ENCODE data around the gene WDR53. TPM values are rescaled to one million over a fixed set of nuclear protein-coding genes. Genes with fewer than 3 reads are reported as not detected.

Gene WDR53
- polyA plus RNA-seq, 3 donors, result 4.1 to 6.7 (median 5.3) TPM

DNA sequence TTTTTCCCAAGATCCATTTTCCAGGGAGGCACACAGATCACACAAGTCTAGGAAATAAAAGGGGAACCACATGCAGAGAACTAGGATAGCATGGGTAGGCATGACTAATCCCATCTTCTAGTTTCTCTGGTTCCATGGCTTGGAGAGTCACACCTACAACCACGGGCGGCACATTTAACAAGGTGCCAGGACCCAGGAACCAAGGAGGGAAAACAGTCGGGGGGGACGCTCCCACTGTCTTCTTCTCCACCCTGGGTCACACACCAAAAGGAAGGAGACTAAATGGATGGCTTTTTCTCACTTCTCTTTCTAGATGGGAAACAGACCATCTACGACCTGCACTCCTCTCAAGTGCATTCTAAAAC, 48.7 kb downstream of the WDR53 start:
- Histone ChIP-seq H3K79me2 (ENCODE audit: insufficient read depth, low read length) (no peaks in the 10 kb centered on the region), H4K20me1 (ENCODE audit: insufficient read depth, low read length) (no peaks in the 10 kb centered on the region), H3K4me2 (replicated peaks; ENCODE audit: extremely low read depth, low read length, poor library complexity, severe bottlenecking) (no peak overlapping the region), H3K4me1 (ENCODE audit: control insufficient read depth in 1 of 2, insufficient read depth in 2 of 2, low read length in 2 of 2) (no peaks in the 10 kb centered on the region), H3K4me3 (replicated peaks in 1 of 3; ENCODE audit: low read depth in 2 of 3, low read length in 3 of 3) (peak overlapping the region in 1 of 3 experiments; percentile 25), H3K9me3 (replicated peaks in 1 of 2; ENCODE audit: control insufficient read depth in 1 of 2, insufficient read depth in 1 of 2, low read length in 2 of 2) (peaks cover 53 to 62% of the 10 kb centered on the region in 2 donors), H3K9ac (ENCODE audit: insufficient read depth, low read length, poor library complexity, severe bottlenecking) (no peak overlapping the region), H2AFZ (ENCODE audit: insufficient read depth, low read depth, low read length, poor library complexity, severe bottlenecking) (no peak overlapping the region), H3K27ac (ENCODE audit: low read depth in 1 of 2, low read length in 2 of 2) (no peak overlapping the region), H3K36me3 (replicated peaks in 1 of 2; ENCODE audit: control insufficient read depth in 1 of 2, insufficient read depth in 2 of 2, low read length in 2 of 2) (no peaks in the 10 kb centered on the region), H3K27me3 (ENCODE audit: control insufficient read depth in 2 of 2, insufficient read depth in 2 of 2, low read length in 2 of 2) (no peaks in the 10 kb centered on the region)
- no peaks in the 10 kb centered on the region for H3K36me3 Mint-ChIP-seq
- H3K27ac Mint-ChIP-seq, result no peak overlapping the region
- peaks cover 35 to 71% (median 66%) of the 10 kb centered on the region in 7 donors for H3K9me3 Mint-ChIP-seq
- intact Hi-C loops (cut with micrococcal nuclease), result loop anchor here in 1 of 2 donors (5.0 kb wide), 1 partner anchor 267 kb away; no protein-coding TSS in a partner anchor
- no peak for DNase-seq
- H3K4me3 Mint-ChIP-seq, result no peak overlapping the region
- TF ChIP-seq, protein P1, sequence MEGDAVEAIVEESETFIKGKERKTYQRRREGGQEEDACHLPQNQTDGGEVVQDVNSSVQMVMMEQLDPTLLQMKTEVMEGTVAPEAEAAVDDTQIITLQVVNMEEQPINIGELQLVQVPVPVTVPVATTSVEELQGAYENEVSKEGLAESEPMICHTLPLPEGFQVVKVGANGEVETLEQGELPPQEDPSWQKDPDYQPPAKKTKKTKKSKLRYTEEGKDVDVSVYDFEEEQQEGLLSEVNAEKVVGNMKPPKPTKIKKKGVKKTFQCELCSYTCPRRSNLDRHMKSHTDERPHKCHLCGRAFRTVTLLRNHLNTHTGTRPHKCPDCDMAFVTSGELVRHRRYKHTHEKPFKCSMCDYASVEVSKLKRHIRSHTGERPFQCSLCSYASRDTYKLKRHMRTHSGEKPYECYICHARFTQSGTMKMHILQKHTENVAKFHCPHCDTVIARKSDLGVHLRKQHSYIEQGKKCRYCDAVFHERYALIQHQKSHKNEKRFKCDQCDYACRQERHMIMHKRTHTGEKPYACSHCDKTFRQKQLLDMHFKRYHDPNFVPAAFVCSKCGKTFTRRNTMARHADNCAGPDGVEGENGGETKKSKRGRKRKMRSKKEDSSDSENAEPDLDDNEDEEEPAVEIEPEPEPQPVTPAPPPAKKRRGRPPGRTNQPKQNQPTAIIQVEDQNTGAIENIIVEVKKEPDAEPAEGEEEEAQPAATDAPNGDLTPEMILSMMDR (IDR thresholded peaks at IDR 0.05), result no peak
- no CpG with 5 or more reads among the region's 5 CpGs for WGBS (ENCODE audit: insufficient coverage)
- peaks cover 0 to 2% (median 0%) of the 10 kb centered on the region in 3 donors for H3K27me3 Mint-ChIP-seq (ENCODE audit: low read depth in 3 of 3)
- H3K4me1 Mint-ChIP-seq, result no peaks in the 10 kb centered on the region

GRCh38 chr3:196518966-196519717, 49.2 kb downstream of the WDR53 start:
- WGBS (ENCODE audit: insufficient coverage), result 46% methylated on average over 3 of the region's 12 CpGs
- TF ChIP-seq, protein P1 (IDR thresholded peaks at IDR 0.05), result peak; percentile 33
- Histone ChIP-seq H3K79me2 (ENCODE audit: insufficient read depth, low read length) (no peaks in the 10 kb centered on the region), H3K4me3 (replicated peaks in 1 of 3; ENCODE audit: low read depth in 2 of 3, low read length in 3 of 3) (peak overlapping the region in 1 of 3 experiments; percentile 25), H3K9me3 (replicated peaks in 1 of 2; ENCODE audit: control insufficient read depth in 1 of 2, insufficient read depth in 1 of 2, low read length in 2 of 2) (peaks cover 53 to 62% of the 10 kb centered on the region in 2 donors), H3K4me1 (ENCODE audit: control insufficient read depth in 1 of 2, insufficient read depth in 2 of 2, low read length in 2 of 2) (no peaks in the 10 kb centered on the region), H4K20me1 (ENCODE audit: insufficient read depth, low read length) (no peaks in the 10 kb centered on the region), H3K4me2 (replicated peaks; ENCODE audit: extremely low read depth, low read length, poor library complexity, severe bottlenecking) (no peak overlapping the region), H3K9ac (ENCODE audit: insufficient read depth, low read length, poor library complexity, severe bottlenecking) (no peak overlapping the region), H3K27ac (ENCODE audit: low read depth in 1 of 2, low read length in 2 of 2) (no peak overlapping the region), H3K36me3 (replicated peaks in 1 of 2; ENCODE audit: control insufficient read depth in 1 of 2, insufficient read depth in 2 of 2, low read length in 2 of 2) (no peaks in the 10 kb centered on the region), H2AFZ (ENCODE audit: insufficient read depth, low read depth, low read length, poor library complexity, severe bottlenecking) (no peak overlapping the region), H3K27me3 (ENCODE audit: control insufficient read depth in 2 of 2, insufficient read depth in 2 of 2, low read length in 2 of 2) (no peaks in the 10 kb centered on the region)
- H3K4me1 Mint-ChIP-seq, result no peaks in the 10 kb centered on the region
- no peak overlapping the region for H3K4me3 Mint-ChIP-seq
- peaks cover 0 to 1% (median 0%) of the 10 kb centered on the region in 3 donors for H3K27me3 Mint-ChIP-seq (ENCODE audit: low read depth in 3 of 3)
- H3K27ac Mint-ChIP-seq, result no peak overlapping the region
- peaks cover 35 to 71% (median 66%) of the 10 kb centered on the region in 7 donors for H3K9me3 Mint-ChIP-seq
- H3K36me3 Mint-ChIP-seq, result no peaks in the 10 kb centered on the region
- DNase-seq, result peak; percentile 30 to 50 (median 39)
- intact Hi-C loops (cut with micrococcal nuclease), result loop anchor here in 1 of 2 donors (5.0 kb wide), 1 partner anchor 267 kb away; no protein-coding TSS in a partner anchor

Measured in CD14-positive monocyte (primary cell).